Activated T-helper 1 cell treated with anti-CD3 and anti-CD28 coated beads, Interleukin-12 subunit alpha, Interleukin-12 subunit beta, Interleukin-2, Interleukin-4 antibody, amounts not matched to agents 30 ng/mL and 10 ng/mL and 1 ng/mL, durations not matched to agents 14 hours and 24 hours and 36 hours (primary cell): ENCODE results near the gene OVCH1. TPM values are rescaled to one million over a fixed set of nuclear protein-coding genes. Genes with fewer than 3 reads are reported as not detected.
A peak's percentile ranks its signal among the peaks of the same experiment; 100 is the strongest.
"Not testable (repeated sequence)": the region's sequence is repeated elsewhere in the genome, so short reads cannot be mapped to it uniquely, and the experiment has no call there.

Source experiments
- DNase-seq: peaks from one replicate; pipeline ENCODE4 v3.0.0; 2021; ENCODE audit warnings: low spot score
- H3K27ac Mint-ChIP-seq: one replicate; pipeline ENCODE4 v1.8.0; 2021; ENCODE audit warnings: mild to moderate bottlenecking, mixed read lengths
- H3K27me3 Mint-ChIP-seq: one replicate; pipeline ENCODE4 v1.8.0; 2022; ENCODE audit warnings: mild to moderate bottlenecking, moderate library complexity, mixed read lengths; ENCODE audit not compliant: insufficient read depth
- H3K36me3 Mint-ChIP-seq: one replicate; pipeline ENCODE4 v1.8.0; 2021; ENCODE audit warnings: low read depth, mixed read lengths
- H3K4me1 Mint-ChIP-seq: one replicate; pipeline ENCODE4 v1.8.0; 2021; ENCODE audit warnings: low read depth, mixed read lengths
- H3K4me3 Mint-ChIP-seq: one replicate; pipeline ENCODE4 v1.8.0; 2021; ENCODE audit warnings: mild to moderate bottlenecking, moderate library complexity, mixed read lengths
- H3K9me3 Mint-ChIP-seq: one replicate; pipeline ENCODE4 v1.8.0; 2021; ENCODE audit warnings: mixed read lengths
- intact Hi-C: fragments of 100-400 bp; cut with micrococcal nuclease; formaldehyde crosslinking; loops from one replicate; pipeline ENCODE4 v1.15.1; 2024
- total RNA-seq: library from RNA; stranded (reverse); gene quantifications from 2 replicates; pipeline ENCODE4 v1.2.3, GENCODE V29; 2022

Gene OVCH1
- total RNA-seq, 1 donor from 2014 or later = not detected

- H3K4me1 Mint-ChIP-seq = peaks cover 23% of the 10 kb centered on the region
- H3K27me3 Mint-ChIP-seq, DNase-seq, H3K36me3 Mint-ChIP-seq, H3K4me3 Mint-ChIP-seq, H3K27ac Mint-ChIP-seq, H3K9me3 Mint-ChIP-seq: not testable (repeated sequence)
- intact Hi-C loops = loop anchor here (10.0 kb wide), 1 partner anchor 1689 kb away; the partner anchor contains the start of gene DDX11
Observed at GRCh38 chr12:29386084-29386680, 111.3 kb downstream of the OVCH1 start.

GRCh38 chr12:29385194-29385593 lies 112.3 kb downstream of the OVCH1 start:
- intact Hi-C loops = loop anchor here (10.0 kb wide), 1 partner anchor 1690 kb away; the partner anchor contains the start of gene DDX11
- H3K27ac Mint-ChIP-seq = not testable (repeated sequence)

GRCh38 chr12:29382251-29382650 lies 115.2 kb downstream of the OVCH1 start:
- DNase-seq = no peak
- intact Hi-C loops = loop anchor here (5.0 to 10.0 kb wide), 3 partner anchors 235 to 1693 kb away; partner anchors contain the start of genes DDX11 and FAR2
- Mint-ChIP-seq H3K9me3 (no peaks in the 10 kb centered on the region), H3K27me3 (peaks cover 4% of the 10 kb centered on the region), H3K36me3 (no peaks in the 10 kb centered on the region), H3K27ac (no peak overlapping the region), H3K4me1 (peaks cover 31% of the 10 kb centered on the region), H3K4me3 (peak overlapping the region; percentile 59)

More at GRCh38 chr12:29385194-29385593, 112.3 kb downstream of the OVCH1 start:
- H3K36me3 Mint-ChIP-seq, H3K9me3 Mint-ChIP-seq, DNase-seq, H3K27me3 Mint-ChIP-seq, H3K4me3 Mint-ChIP-seq: not testable (repeated sequence)
- H3K4me1 Mint-ChIP-seq = peaks cover 17% of the 10 kb centered on the region

- Mint-ChIP-seq H3K36me3 (peaks cover 9% of the 10 kb centered on the region), H3K27ac (peak within 1 kb of the TSS; percentile 94), H3K4me3 (peak within 1 kb of the TSS; percentile 97), H3K9me3 (no peaks in the 10 kb centered on the region), H3K4me1 (peaks cover 31% of the 10 kb centered on the region), H3K27me3 (peaks cover 4% of the 10 kb centered on the region)
- DNase-seq = peak; percentile 90
- intact Hi-C loops = loop anchor here (1.0 to 10.0 kb wide), 11 partner anchors 9 to 1944 kb away; partner anchors contain the start of genes DDX11, FAR2, IPO8 and MRPS35
Observed at GRCh38 chr12:29380536-29381523, 116.7 kb downstream of the OVCH1 start, which contains the start of gene ERGIC2. Gene ERGIC2 (minus strand): TSS chr12:29381172. CDS start chr12:29371633, 9,539 bp downstream.

Other genes starting within 250 kb of the OVCH1 start
- gene ERGIC2, start 116.5 kb downstream of the OVCH1 start, total RNA-seq = 94.9 and 105 TPM in 2 replicates